Glomerular endothelial cell (primary cell): ENCODE measurements around the gene EXOC3L2. TPM values are rescaled to one million over a fixed set of nuclear protein-coding genes. Genes with fewer than 3 reads are reported as not detected.

ENCODE experiments used
- DNase-seq: peaks from one replicate; pipeline ENCODE4 v3.0.0-alpha.2; 2011; ENCODE audit warnings: low read depth, low spot score; ENCODE audit errors: extremely low read depth
- total RNA-seq: library from RNA; depleted of rRNA; stranded (reverse); fragments of >200 nt; gene quantifications from 2 replicates; pipeline ENCODE4 v1.2.3, GENCODE V29; 2015

Gene EXOC3L2
- total RNA-seq, 1 donor from 2014 or later = 8.3 TPM

- DNase-seq = no peak
Observed at GRCh38 chr19:45223879-45224278, 21.3 kb downstream of the EXOC3L2 start.

- DNase-seq = no peak
Observed at GRCh38 chr19:45222724-45223123, 22.5 kb downstream of the EXOC3L2 start.

GRCh38 chr19:45218911-45219743 lies 26.1 kb downstream of the EXOC3L2 start:
- no peak for DNase-seq

- DNase-seq = no peak
Observed at GRCh38 chr19:45218426-45218825, 26.8 kb downstream of the EXOC3L2 start.

- no peak for DNase-seq
Observed at GRCh38 chr19:45217957-45218334, 27.3 kb downstream of the EXOC3L2 start.

- no peak for DNase-seq
Observed at GRCh38 chr19:45217193-45217956, 27.8 kb downstream of the EXOC3L2 start.

- DNase-seq = no peak
Observed at GRCh38 chr19:45216667-45217066, 28.5 kb downstream of the EXOC3L2 start.

- no peak for DNase-seq
Observed at GRCh38 chr19:45215391-45216191, 29.6 kb downstream of the EXOC3L2 start.

GRCh38 chr19:45213031-45213430 lies 32.2 kb downstream of the EXOC3L2 start:
- DNase-seq = no peak

- no peak for DNase-seq
Observed at GRCh38 chr19:45211751-45212381, 33.3 kb downstream of the EXOC3L2 start.

GRCh38 chr19:45206328-45206727 lies 38.9 kb downstream of the EXOC3L2 start:
- DNase-seq = no peak

- no peak for DNase-seq
Observed at GRCh38 chr19:45205810-45206209, 39.4 kb downstream of the EXOC3L2 start.

GRCh38 chr19:45202637-45203036 lies 42.6 kb downstream of the EXOC3L2 start:
- DNase-seq = no peak

GRCh38 chr19:45200568-45200967 lies 44.6 kb downstream of the EXOC3L2 start:
- DNase-seq = no peak

GRCh38 chr19:45195764-45196163 lies 49.4 kb downstream of the EXOC3L2 start:
- DNase-seq = no peak

- no peak for DNase-seq
Observed at GRCh38 chr19:45191375-45191774, 53.8 kb downstream of the EXOC3L2 start.

GRCh38 chr19:45189971-45190370 lies 55.2 kb downstream of the EXOC3L2 start:
- no peak for DNase-seq

- no peak for DNase-seq
Observed at GRCh38 chr19:45187421-45188100, 57.6 kb downstream of the EXOC3L2 start.

- no peak for DNase-seq
Observed at GRCh38 chr19:45186509-45187334, 58.5 kb downstream of the EXOC3L2 start.
